ENCODE data around the gene SCGN.
"Not testable (repeated sequence)": the region's sequence is repeated elsewhere in the genome, so short reads cannot be mapped to it uniquely, and the experiment has no call there.

SCGN gene

GRCh38 chr6:25732468-25733198 is 80.6 kb downstream of the SCGN start:
- no peak for DNase-seq

GRCh38 chr6:25735261-25735660 is 83.2 kb downstream of the SCGN start:
- DNase-seq = no peak

GRCh38 chr6:25743868-25744267 is 91.9 kb downstream of the SCGN start:
- DNase-seq = no peak

GRCh38 chr6:25745836-25746235 is 93.8 kb downstream of the SCGN start:
- DNase-seq = no peak

GRCh38 chr6:25746968-25747367 is 95.0 kb downstream of the SCGN start:
- no peak for DNase-seq

GRCh38 chr6:25747477-25747876 is 95.5 kb downstream of the SCGN start:
- DNase-seq = no peak

GRCh38 chr6:25748049-25748448 is 96.0 kb downstream of the SCGN start:
- DNase-seq = no peak

GRCh38 chr6:25748601-25749517 is 96.8 kb downstream of the SCGN start:
- DNase-seq = not testable (repeated sequence)

- DNase-seq = no peak
These were observed 97.8 kb downstream of the SCGN start for GRCh38 chr6:25749837-25750236.

GRCh38 chr6:25750906-25751305 is 98.9 kb downstream of the SCGN start:
- DNase-seq = no peak

All from 8988T (cell line).